UCSD-AML1 (cell line): ENCODE results near the gene PDZD7.

ENCODE experiments used
- DNase-seq: peaks from one replicate; lab custom pipeline; 2025; ENCODE audit not compliant: unreplicated experiment; lab: John Stamatoyannopoulos, UW

The PDZD7 gene

GRCh38 chr10:101005361-101005760 is 25.6 kb downstream of the PDZD7 start:
- no peak for DNase-seq

- no peak for DNase-seq
Observed at GRCh38 chr10:101003639-101004206, 27.2 kb downstream of the PDZD7 start.

- no peak for DNase-seq
Observed at GRCh38 chr10:101002456-101002855, 28.5 kb downstream of the PDZD7 start.

- DNase-seq: no peak
Observed at GRCh38 chr10:101001659-101002035, 29.3 kb downstream of the PDZD7 start.

GRCh38 chr10:101000915-101001658 is 29.8 kb downstream of the PDZD7 start:
- peak; percentile 72 for DNase-seq

GRCh38 chr10:101000127-101000914 is 30.6 kb downstream of the PDZD7 start:
- peak; percentile 30 for DNase-seq

- no peak for DNase-seq
Observed at GRCh38 chr10:100999742-101000126, 31.2 kb downstream of the PDZD7 start, which contains the start of gene LZTS2. LZTS2 (plus strand) TSS chr10:100999808; CDS start chr10:101002539, 2,731 bp downstream.

GRCh38 chr10:100998991-100999741 is 31.8 kb downstream of the PDZD7 start:
- DNase-seq: peak; percentile 85

GRCh38 chr10:100998183-100998990 is 32.5 kb downstream of the PDZD7 start:
- DNase-seq: peak; percentile 85

GRCh38 chr10:100997360-100998182 is 33.4 kb downstream of the PDZD7 start:
- peak; percentile 90 for DNase-seq

- DNase-seq: peak; percentile 63
Observed at GRCh38 chr10:100996678-100997359, 34.1 kb downstream of the PDZD7 start.

GRCh38 chr10:100995181-100995580 is 35.7 kb downstream of the PDZD7 start:
- DNase-seq: no peak

GRCh38 chr10:100993986-100994708 is 36.8 kb downstream of the PDZD7 start:
- no peak for DNase-seq

- no peak for DNase-seq
Observed at GRCh38 chr10:100989088-100989487, 41.8 kb downstream of the PDZD7 start.

- no peak for DNase-seq
Observed at GRCh38 chr10:100988166-100988565, 42.8 kb downstream of the PDZD7 start.

- no peak for DNase-seq
Observed at GRCh38 chr10:100987685-100988049, 43.3 kb downstream of the PDZD7 start.

- peak; percentile 82 for DNase-seq
Observed at GRCh38 chr10:100986952-100987684, 43.8 kb downstream of the PDZD7 start, which contains the start of the genes MRPL43 and TWNK. MRPL43 (minus strand) TSS chr10:100987497; CDS start chr10:100987443, 54 bp downstream. TWNK (plus strand) TSS chr10:100987543; CDS start chr10:100988211, 668 bp downstream.

- DNase-seq: no peak
Observed at GRCh38 chr10:100986623-100986951, 44.3 kb downstream of the PDZD7 start.
